Right lobe of liver (tissue), 6 donors: ENCODE data around the gene FAM177A1. TPM values are rescaled to one million over a fixed set of nuclear protein-coding genes. Genes with fewer than 3 reads are reported as not detected.
A peak's percentile ranks its signal among the peaks of the same experiment; 100 is the strongest.

ENCODE experiments used
- ATAC-seq, 4 donors: fragments of 200-7000 bp; cut with Tn5 transposase; one replicate each; pipeline ENCODE4 v1.9.1; 2020; ENCODE audit warnings: mild to moderate bottlenecking in 4 of 4, moderate library complexity in 4 of 4
- DNase-seq, 3 donors: peaks; one replicate each; pipeline ENCODE4 v3.0.0-alpha.2; 2020
- H3K27ac ChIP-seq, 3 donors: fragments of 200-600 bp; one replicate each; pipeline ENCODE4 v1.8.0; 2022
- H3K27me3 ChIP-seq, 2 donors: fragments of 200-600 bp; one replicate each; pipeline ENCODE4 v1.8.0; 2022
- H3K36me3 ChIP-seq, 4 donors: fragments of 200-600 bp; sonication (generic) in 1 of 4; one replicate each; pipeline versions ENCODE4 v1.5.1 to v1.8.0; 2017 to 2022; ENCODE audit warnings: control low read depth in 1 of 4
- H3K4me1 ChIP-seq, 4 donors: fragments of 200-600 bp; sonication (generic) in 1 of 4; one replicate each; pipeline versions ENCODE4 v1.5.1 to v1.8.0; 2017 to 2022; ENCODE audit warnings: control low read depth in 1 of 4
- H3K4me3 ChIP-seq, 3 donors: fragments of 200-600 bp; one replicate each; pipeline ENCODE4 v1.8.0; 2022
- H3K9me3 ChIP-seq, 4 donors: fragments of 200-600 bp; sonication (generic) in 1 of 4; one replicate each; pipeline versions ENCODE4 v1.5.1 to v1.8.0; 2017 to 2022; ENCODE audit warnings: control low read depth in 1 of 4
- CTCF ChIP-seq, 4 donors: fragments of 200-600 bp in 3 of 4; fragments of 450-650 bp in 1 of 4; IDR thresholded peaks; one replicate each; pipeline versions ENCODE4 v1.5.1 to v1.8.0; 2016 to 2022; ENCODE audit warnings: antibody characterized with exemption in 4 of 4, mild to moderate bottlenecking in 2 of 4
- POLR2A ChIP-seq: fragments of 450-650 bp; IDR thresholded peaks from one replicate; pipeline ENCODE4 v1.6.1; 2017; ENCODE audit warnings: antibody characterized with exemption, mild to moderate bottlenecking
- WGBS: methylation state at CpG from one replicate; pipeline ENCODE4 v1.1.6; 2018; ENCODE audit warnings: low coverage, low lambda C conversion rate; ENCODE audit not compliant: insufficient coverage; ENCODE audit errors: missing lambda C conversion rate; 5-methylcytosine and 5-hydroxymethylcytosine counted together
- intact Hi-C, 2 donors: fragments of 100-400 bp; cut with DNase I; formaldehyde crosslinking; loops; one replicate each; pipeline versions ENCODE4 v1.11.2 to v1.14.1; 2022
- long read RNA-seq: library from polyadenylated mRNA; unstranded; transcript quantifications from one replicate; pipeline ENCODE4 v2.0.0, GENCODE V29; 2019
- total RNA-seq, 6 experiments: library from RNA; depleted of rRNA in 2 of 6; stranded (reverse); fragments of >200 nt in 2 of 6; fragmentation: NEBNext Ultra II Directional in 3 of 6; extraction: Animal tissue kit (Norgen Biotek cat#: 25700) in 3 of 6; gene quantifications; one replicate each; pipeline versions ENCODE4 v1.1.0 to v1.2.4, GENCODE V29; 2016 to 2023
- donor health status: DM: no; HTN: yes; CAD: no.
- donor health status: DM: no; HTN: no; CAD: no.
- donor health status: DM: no; HTN: no; CAD: no.
- donor health status: DM: no; HTN: yes; CAD: no.
- donor health status: DM: no; HTN: yes; CAD: no.

Gene FAM177A1
- total RNA-seq = 10 to 100 TPM; 44.2 to 48.4 (median 47.2) TPM
- long read RNA-seq, transcript FAM177A1-207 (2 exons, 540 nt) = major isoform, 6 of 18 reads
- long read RNA-seq, partial matches to known transcripts = 4 of 18 reads
- long read RNA-seq, other reads (novel, unspliced or antisense) = 3 of 18 reads

- peak; percentile 99 for DNase-seq
Observed at GRCh38 chr14:35046048-35046750, at the start of gene FAM177A1. TSS of gene FAM177A1 (plus strand) at chr14:35046272. CDS start at chr14:35046464, 192 bp downstream.

GRCh38 chr14:34997762-34998161 lies 48.3 kb upstream of the FAM177A1 start:
- WGBS = 38% methylated on average over 3 of the region's 3 CpGs
- intact Hi-C loops = no loop called here

More at GRCh38 chr14:35046048-35046750, at the start of gene FAM177A1:
- Histone ChIP-seq H3K27ac (peak within 1 kb of the TSS; percentile 93 to 97 (median 94)), H3K36me3 (no peaks in the 10 kb centered on the region), H3K27me3 (no peaks in the 10 kb centered on the region), H3K4me1 (peaks cover 0 to 34% (median 9%) of the 10 kb centered on the region in 4 donors), H3K4me3 (peak within 1 kb of the TSS; percentile 80 to 87 (median 84)), H3K9me3 (no peaks in the 10 kb centered on the region)
- peak; percentile 93 to 98 (median 95) for ATAC-seq
- 0% methylated on average over 4 of the region's 77 CpGs for WGBS
- no peak for TF ChIP-seq CTCF (IDR thresholded peaks at IDR 0.05)
- TF ChIP-seq POLR2A = peak; percentile 99
- intact Hi-C loops = loop anchor here in 1 of 2 donors (5.0 kb wide), 1 partner anchor 76 kb away; the partner anchor contains the start of genes PPP2R3C and PRORP

GRCh38 chr14:34999500-34999899 lies 46.6 kb upstream of the FAM177A1 start:
- intact Hi-C loops = no loop called here
- no peak for DNase-seq
- H3K4me1 ChIP-seq = peaks cover 0 to 37% (median 11%) of the 10 kb centered on the region in 4 donors
- H3K27me3 ChIP-seq = no peaks in the 10 kb centered on the region
- no peak overlapping the region for H3K4me3 ChIP-seq
- 30% methylated on average over 3 of the region's 3 CpGs for WGBS
- H3K9me3 ChIP-seq = no peaks in the 10 kb centered on the region
- H3K36me3 ChIP-seq = peaks cover 0 to 14% (median 6%) of the 10 kb centered on the region in 4 donors
- peak; percentile 79 to 88 (median 82) for ATAC-seq
- TF ChIP-seq POLR2A (peak; percentile 47), CTCF (IDR thresholded peaks at IDR 0.05) (no peak)
- H3K27ac ChIP-seq = peak overlapping the region; percentile 12 to 54 (median 44)

More at GRCh38 chr14:34997762-34998161, 48.3 kb upstream of the FAM177A1 start:
- Histone ChIP-seq H3K4me1 (peaks cover 0 to 49% (median 11%) of the 10 kb centered on the region in 4 donors), H3K4me3 (no peak overlapping the region), H3K27ac (peak overlapping the region in 1 of 3 donors; percentile 6), H3K9me3 (no peaks in the 10 kb centered on the region), H3K36me3 (peaks cover 0 to 6% (median 4%) of the 10 kb centered on the region in 4 donors), H3K27me3 (no peaks in the 10 kb centered on the region)
- ATAC-seq = no peak
- TF ChIP-seq CTCF (IDR thresholded peaks at IDR 0.05) (no peak), POLR2A (no peak)
- DNase-seq = no peak

- intact Hi-C loops = no loop called here
- Histone ChIP-seq H3K27me3 (no peaks in the 10 kb centered on the region), H3K4me1 (peaks cover 0 to 27% (median 11%) of the 10 kb centered on the region in 4 donors), H3K9me3 (no peaks in the 10 kb centered on the region), H3K27ac (no peak overlapping the region), H3K4me3 (no peak overlapping the region), H3K36me3 (peaks cover 0 to 27% (median 6%) of the 10 kb centered on the region in 4 donors)
- no peak for ATAC-seq
- WGBS = 100% methylated on average over 2 of the region's 2 CpGs
- TF ChIP-seq CTCF (IDR thresholded peaks at IDR 0.05) (no peak), POLR2A (no peak)
- DNase-seq = no peak
Observed at GRCh38 chr14:35001621-35002020, 44.5 kb upstream of the FAM177A1 start.
